ENCODE data around the gene OR8D1. TPM values are rescaled to one million over a fixed set of nuclear protein-coding genes. Genes with fewer than 3 reads are reported as not detected.
"Not testable (repeated sequence)": the region's sequence is repeated elsewhere in the genome, so short reads cannot be mapped to it uniquely, and the experiment has no call there.

Gene OR8D1
- total RNA-seq, 1 experiment from 2014 or later = not detected

DNA sequence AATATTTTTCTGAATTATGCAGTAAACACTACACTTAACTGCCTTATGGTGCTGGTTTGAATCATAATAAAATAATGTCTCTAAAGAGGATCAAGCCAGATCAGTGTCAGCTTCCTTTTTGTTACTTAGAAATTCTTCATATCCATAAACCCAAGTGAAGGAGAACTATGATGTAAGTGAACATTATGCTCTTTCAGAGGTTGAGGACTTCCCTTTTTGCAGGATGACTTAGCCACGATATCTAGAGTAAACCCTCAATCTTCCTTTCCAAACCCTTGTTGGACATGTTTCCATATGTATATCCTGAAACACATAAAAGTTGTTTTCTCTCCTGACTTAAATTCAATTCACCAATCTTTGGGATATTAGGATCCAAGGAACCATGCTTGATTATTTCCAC, 19.1 kb downstream of the OR8D1 start:
- no peak for DNase-seq (ENCODE audit: low read depth)

DNA sequence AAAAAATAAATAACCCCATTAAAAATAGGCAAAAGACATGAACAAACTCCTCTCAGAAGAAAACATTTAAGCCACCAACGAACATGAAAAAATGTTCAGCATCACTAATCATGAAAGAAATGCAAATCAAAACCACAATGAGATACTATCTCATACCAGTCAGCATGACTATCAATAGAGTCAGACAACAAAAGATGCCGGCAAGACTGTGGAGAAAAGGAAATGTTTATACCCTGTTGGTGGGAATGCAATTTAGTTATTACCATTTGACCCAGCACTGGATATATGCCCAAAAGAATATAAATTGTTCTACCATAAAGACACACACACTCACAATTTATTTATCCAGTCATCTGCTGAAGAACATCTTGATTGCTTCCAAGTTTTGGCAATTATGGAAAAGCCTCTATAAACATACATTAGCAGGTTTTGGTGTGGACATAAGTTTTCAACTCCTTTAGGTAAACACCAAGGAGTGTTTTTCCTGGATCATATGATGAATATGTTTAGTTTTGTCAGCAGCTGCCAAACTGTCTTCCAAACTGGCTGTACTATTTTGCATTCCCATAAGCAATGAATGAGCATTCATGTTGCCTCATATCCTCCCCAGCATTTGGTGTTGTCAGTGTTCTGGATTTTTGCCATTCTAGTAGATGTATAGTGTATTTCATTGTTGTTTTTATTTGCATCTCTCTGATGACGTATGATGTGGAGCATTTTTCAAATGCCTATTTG, 28.0 kb downstream of the OR8D1 start:
- DNase-seq (ENCODE audit: low read depth) = peak; percentile 44

DNA sequence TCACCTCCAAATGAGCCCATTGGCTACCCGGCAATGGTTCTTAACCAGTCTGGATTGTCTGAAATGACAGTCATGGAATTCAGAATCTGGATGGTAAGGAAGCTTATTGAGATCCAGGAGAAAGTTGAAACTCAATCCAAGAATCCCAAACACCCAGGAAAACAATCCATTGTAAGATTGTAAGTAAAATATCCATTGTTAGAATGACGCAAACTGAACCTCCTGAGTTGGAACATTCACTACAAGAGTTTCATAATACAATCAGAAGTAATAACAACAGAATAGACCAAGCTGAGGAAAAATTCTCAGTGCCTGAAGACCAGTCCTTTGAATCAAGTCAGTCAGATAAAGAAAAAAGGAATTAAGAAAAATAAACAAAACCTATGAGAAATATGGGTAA, 35.5 kb downstream of the OR8D1 start:
- DNase-seq (ENCODE audit: low read depth) = no peak

DNA sequence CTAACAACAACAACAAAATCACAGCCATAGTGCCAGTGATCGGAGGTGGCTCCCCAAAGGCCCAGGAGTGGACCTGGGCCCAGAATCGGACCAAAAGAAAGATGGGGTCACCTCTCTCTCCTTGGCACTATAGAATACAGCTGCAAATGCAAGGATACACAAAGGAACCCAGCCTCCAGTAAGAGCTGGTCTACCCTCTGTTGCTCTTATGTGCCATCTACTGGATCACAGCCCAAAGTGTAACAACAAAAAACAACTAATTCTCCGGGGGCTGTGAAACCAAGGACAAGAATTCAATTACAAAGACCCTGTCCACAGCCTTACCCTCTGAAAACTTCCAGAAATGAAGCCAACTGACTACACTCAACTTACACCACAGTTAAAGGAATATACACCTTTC, 35.9 kb downstream of the OR8D1 start:
- peak; percentile 3 for DNase-seq (ENCODE audit: low read depth)

DNA sequence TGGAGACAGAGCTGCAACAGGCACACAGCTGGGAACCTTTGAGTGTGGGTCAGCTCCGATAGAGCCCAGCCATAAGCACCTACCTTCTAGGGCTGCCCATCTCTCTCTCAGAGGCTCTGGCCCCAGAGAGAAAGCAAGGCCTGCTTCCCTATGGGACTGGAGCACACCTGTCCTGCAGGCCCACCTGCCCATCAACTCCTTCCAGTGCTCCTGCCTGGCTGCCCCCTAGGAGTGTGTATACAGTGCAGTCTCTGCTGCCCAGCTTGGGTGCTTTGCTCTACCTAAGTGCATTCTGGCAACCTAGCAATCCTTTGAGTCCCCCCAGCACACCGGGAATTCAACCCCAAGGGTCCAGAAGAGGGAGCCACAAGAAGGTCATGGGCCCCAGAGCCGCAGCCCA, 36.5 kb downstream of the OR8D1 start:
- no peak for DNase-seq (ENCODE audit: low read depth)

DNA sequence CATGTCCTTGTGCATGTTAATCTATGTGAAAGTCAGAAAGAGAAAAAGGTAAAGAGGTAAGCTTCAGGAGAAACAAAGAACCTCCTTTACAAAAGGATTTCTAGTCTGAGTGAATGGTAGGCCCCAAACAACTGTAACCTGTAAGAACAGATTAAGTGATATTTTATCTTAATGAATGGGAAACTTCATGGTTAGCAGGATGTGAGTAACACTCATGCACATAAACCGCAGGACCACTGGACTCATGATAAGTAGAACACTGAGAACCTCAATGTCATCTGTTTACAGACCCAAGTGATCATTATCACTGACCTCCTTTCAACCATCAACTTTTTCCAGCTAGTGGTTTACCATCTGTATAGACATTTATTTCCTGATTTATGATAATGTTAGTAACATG, 37.7 kb downstream of the OR8D1 start:
- DNase-seq (ENCODE audit: low read depth) = peak; percentile 87

DNA sequence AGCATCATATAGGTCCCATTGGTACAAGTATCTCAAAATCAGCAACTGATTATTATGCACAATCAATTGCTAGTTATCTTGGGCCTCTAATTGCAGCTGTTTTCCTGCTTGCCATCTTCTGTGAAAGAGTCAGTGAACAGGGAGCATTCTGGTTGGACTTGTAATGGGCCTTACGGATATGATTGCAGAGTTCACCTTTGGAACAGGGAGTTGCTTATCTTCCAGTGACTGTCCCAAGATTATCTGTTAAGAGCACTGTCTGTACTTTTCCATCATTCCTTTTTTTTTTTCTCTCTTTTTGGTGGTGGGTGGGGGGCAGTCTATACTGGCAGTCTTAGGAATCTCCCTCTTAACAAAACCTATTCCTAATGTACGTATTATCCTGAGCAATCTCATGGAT, 39.7 kb downstream of the OR8D1 start:
- no peak for DNase-seq (ENCODE audit: low read depth)

DNA sequence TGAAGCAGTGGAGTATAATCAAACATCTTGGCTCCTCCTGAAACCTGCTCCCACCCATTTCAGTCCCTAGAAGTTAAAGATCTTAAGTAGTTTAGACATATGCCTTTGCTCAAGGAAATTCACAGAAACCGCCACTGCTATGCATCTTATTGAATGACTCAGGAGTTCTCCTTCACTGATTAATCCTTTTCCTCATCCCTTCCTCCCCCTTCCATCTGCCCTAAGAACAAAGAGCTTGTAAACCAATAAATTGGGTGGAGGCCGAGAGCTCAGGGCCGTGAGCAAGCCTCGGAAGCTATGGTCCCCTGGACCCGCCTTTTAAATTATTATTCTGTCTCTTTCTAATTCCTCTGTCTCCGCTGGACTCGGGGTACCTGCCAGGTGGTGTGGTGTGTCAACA, 42.9 kb downstream of the OR8D1 start:
- DNase-seq (ENCODE audit: low read depth) = peak; percentile 69

DNA sequence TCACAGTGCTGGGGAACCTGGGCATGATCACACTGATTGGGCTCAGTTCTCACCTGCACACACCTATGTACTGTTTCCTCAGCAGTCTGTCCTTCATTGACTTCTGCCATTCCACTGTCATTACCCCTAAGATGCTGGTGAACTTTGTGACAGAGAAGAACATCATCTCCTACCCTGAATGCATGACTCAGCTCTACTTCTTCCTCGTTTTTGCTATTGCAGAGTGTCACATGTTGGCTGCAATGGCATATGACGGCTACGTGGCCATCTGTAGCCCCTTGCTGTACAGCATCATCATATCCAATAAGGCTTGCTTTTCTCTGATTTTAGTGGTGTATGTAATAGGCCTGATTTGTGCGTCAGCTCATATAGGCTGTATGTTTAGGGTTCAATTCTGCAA, 48.7 kb downstream of the OR8D1 start:
- not testable (repeated sequence) for DNase-seq (ENCODE audit: low read depth)

DNA sequence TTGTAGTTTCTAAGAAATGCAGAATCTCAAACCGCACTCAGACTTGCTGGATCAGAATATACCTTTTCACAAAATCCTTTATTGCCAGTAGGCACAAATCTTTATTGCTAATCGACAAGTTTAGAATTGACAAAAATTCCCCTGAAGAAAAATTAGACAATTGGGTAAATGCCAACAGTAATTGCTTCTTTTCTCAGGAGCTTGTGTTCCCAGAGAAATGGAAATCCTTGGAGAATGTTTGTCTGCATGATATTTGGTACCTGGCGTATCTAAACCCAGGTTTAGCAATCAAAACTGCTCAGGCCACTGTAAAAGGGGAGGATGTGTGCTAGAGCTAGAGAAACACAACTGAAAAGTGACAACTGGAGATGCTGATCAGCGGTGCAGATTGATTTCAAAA, 57.7 kb downstream of the OR8D1 start, which contains the start of gene OR8G5:
TSS of gene OR8G5 (plus strand) at position 301 of the 400 bp plus-strand sequence. CDS start 8,556 bp downstream, outside the sequence.
- no peak for DNase-seq (ENCODE audit: low read depth)

Other genes with a start within 250 kb of the OR8D1 start
- gene VWA5A, start 198.5 kb downstream of the OR8D1 start, total RNA-seq (2014; rRNA removed; shearing (Covaris generic)) = 0.70 and 1.4 TPM in 2 replicates
- not detected in 2 replicates for gene OR10D3, start 130.6 kb downstream of the OR8D1 start, total RNA-seq (2014; rRNA removed; shearing (Covaris generic))
- gene OR8G1, start 72.9 kb downstream of the OR8D1 start, total RNA-seq (2014; rRNA removed; shearing (Covaris generic)) = not detected in 2 replicates
- not detected in 2 replicates for gene OR8G5, start 57.6 kb downstream of the OR8D1 start, total RNA-seq (2014; rRNA removed; shearing (Covaris generic))
- not detected in 2 replicates for gene OR8D2, start 6.2 kb upstream of the OR8D1 start, total RNA-seq (2014; rRNA removed; shearing (Covaris generic))
- not detected in 2 replicates for gene OR8B2, start 70.5 kb upstream of the OR8D1 start, total RNA-seq (2014; rRNA removed; shearing (Covaris generic))
- gene OR8B3, start 85.1 kb upstream of the OR8D1 start, total RNA-seq (2014; rRNA removed; shearing (Covaris generic)) = not detected in 2 replicates
- not detected in 2 replicates for gene OR8B4, start 110.9 kb upstream of the OR8D1 start, total RNA-seq (2014; rRNA removed; shearing (Covaris generic))
- gene OR8B8, start 131.7 kb upstream of the OR8D1 start, total RNA-seq (2014; rRNA removed; shearing (Covaris generic)) = not detected in 2 replicates
- not detected in 2 replicates for gene OR8B12, start 229.7 kb upstream of the OR8D1 start, total RNA-seq (2014; rRNA removed; shearing (Covaris generic))